H1 (cell line): ENCODE data around the gene TTC23. TPM values are rescaled to one million over a fixed set of nuclear protein-coding genes. Genes with fewer than 3 reads are reported as not detected.

Experiments
- CTCF ChIA-PET: fragments of 300-600 bp; sonication (Branson Sonifier 250); formaldehyde crosslinking; loops from one replicate; lab custom pipeline; 2021; ENCODE audit not compliant: partially characterized antibody; lab: Charles Lee
- POLR2A ChIA-PET: fragments of 300-600 bp; sonication (Branson Sonifier 250); formaldehyde crosslinking; loops from one replicate; lab custom pipeline; 2021; ENCODE audit warnings: inconsistent platforms; ENCODE audit not compliant: partially characterized antibody; lab: Charles Lee
- DNase-seq, 2 experiments: peaks; one replicate each; pipeline versions ENCODE4 v3.0.0 to v3.0.0-alpha.2; 2010 to 2022; ENCODE audit warnings: low spot score in 2 of 2, low read depth in 1 of 2, mixed read lengths in 1 of 2
- FAIRE-seq: peaks from 2 replicates; lab custom pipeline; 2011; peaks lifted over from hg19 to GRCh38; lab: Jason Lieb, UNC
- H2AFZ ChIP-seq: 2 replicates; pipeline ENCODE4 v1.8.1; 2012; ENCODE audit warnings: low read length, inconsistent platforms
- H2AK5ac ChIP-seq: 2 replicates; pipeline ENCODE4 v1.6.1; 2013; ENCODE audit warnings: low read depth, low read length
- H2BK120ac ChIP-seq: replicated peaks from 2 replicates; pipeline ENCODE3; 2013; ENCODE audit warnings: low read depth, low read length, inconsistent platforms
- H2BK12ac ChIP-seq: 2 replicates; pipeline ENCODE4 v1.6.1; 2013; ENCODE audit warnings: low read depth, low read length
- H2BK15ac ChIP-seq: 2 replicates; pipeline ENCODE4 v1.6.1; 2013; ENCODE audit warnings: low read length
- H2BK20ac ChIP-seq: 2 replicates; pipeline ENCODE4 v1.6.1; 2013; ENCODE audit warnings: low read length
- H2BK5ac ChIP-seq: 2 replicates; pipeline ENCODE4 v1.6.1; 2013; ENCODE audit warnings: low read depth, low read length
- H3K14ac ChIP-seq: 2 replicates; pipeline ENCODE4 v1.6.1; 2013; ENCODE audit warnings: inconsistent platforms; ENCODE audit not compliant: insufficient read length
- H3K18ac ChIP-seq: 2 replicates; pipeline ENCODE4 v1.6.1; 2013; ENCODE audit warnings: low read length; ENCODE audit errors: extremely low read depth
- H3K23ac ChIP-seq: 2 replicates; pipeline ENCODE4 v1.6.1; 2013; ENCODE audit warnings: inconsistent platforms; ENCODE audit not compliant: insufficient read length
- H3K23me2 ChIP-seq: 2 replicates; pipeline ENCODE4 v1.6.1; 2013; ENCODE audit warnings: low read depth, low read length
- H3K27ac ChIP-seq: 2 replicates; pipeline ENCODE4 v1.6.1; 2011; ENCODE audit warnings: low read depth, low read length, inconsistent platforms
- H3K27me3 ChIP-seq, 4 experiments: replicated peaks in 1 of 4; 1 replicate in 1 of 4; 2 replicates in 3 of 4; pipeline versions ENCODE4 v1.6.1 to v1.8.1; 2011 to 2013; ENCODE audit warnings: low read length in 3 of 4, mild to moderate bottlenecking in 3 of 4, inconsistent platforms in 2 of 4, mixed read lengths in 2 of 4, moderate library complexity in 1 of 4; ENCODE audit not compliant: control insufficient read depth in 3 of 4, insufficient read depth in 3 of 4; ENCODE audit errors: extremely low read depth in 1 of 4
- H3K36me3 ChIP-seq, 4 experiments: 2 replicates each; pipeline versions ENCODE4 v1.6.1 to v1.8.1; 2011 to 2013; ENCODE audit warnings: mild to moderate bottlenecking in 4 of 4, low read length in 3 of 4, moderate library complexity in 2 of 4, control low read depth in 1 of 4, inconsistent platforms in 1 of 4; ENCODE audit not compliant: insufficient read depth in 4 of 4, control insufficient read depth in 2 of 4
- H3K4ac ChIP-seq: replicated peaks from 2 replicates; pipeline ENCODE3; 2013; ENCODE audit warnings: low read length, low read depth, mixed read lengths, inconsistent platforms; ENCODE audit not compliant: insufficient read length
- H3K4me1 ChIP-seq, 4 experiments: replicated peaks in 1 of 4; 1 replicate in 1 of 4; 2 replicates in 3 of 4; pipeline versions ENCODE4 v1.6.1 to v1.8.1; 2011 to 2013; ENCODE audit warnings: low read length in 3 of 4, inconsistent platforms in 2 of 4, mixed read lengths in 1 of 4; ENCODE audit not compliant: insufficient read depth in 4 of 4, control insufficient read depth in 3 of 4
- H3K4me2 ChIP-seq, 2 experiments: 2 replicates each; pipeline versions ENCODE4 v1.6.1 to v1.8.1; 2011 to 2013; ENCODE audit warnings: low read depth in 2 of 2, low read length in 2 of 2, control low read depth in 1 of 2, inconsistent platforms in 1 of 2, mild to moderate bottlenecking in 1 of 2; ENCODE audit not compliant: insufficient read depth in 1 of 2
- H3K4me3 ChIP-seq, 4 experiments: fragments of 200-600, 300-600 bp in 1 of 4; sonication (generic), shearing (Covaris generic), sonication (Bioruptor Twin) in 1 of 4; 2 replicates each; pipeline versions ENCODE4 v1.5.1 to v1.8.1; 2011 to 2016; ENCODE audit warnings: low read length in 4 of 4, low read depth in 3 of 4, control low read depth in 2 of 4, inconsistent platforms in 2 of 4, mild to moderate bottlenecking in 2 of 4, mixed read lengths in 1 of 4, moderate library complexity in 1 of 4; ENCODE audit not compliant: insufficient read depth in 2 of 4; ENCODE audit errors: extremely low read depth in 1 of 4
- H3K56ac ChIP-seq: replicated peaks from 2 replicates; pipeline ENCODE3; 2013; ENCODE audit warnings: low read depth, mild to moderate bottlenecking, mixed read lengths, low read length, inconsistent platforms; ENCODE audit not compliant: insufficient read length
- H3K79me1 ChIP-seq: 2 replicates; pipeline ENCODE4 v1.6.1; 2013; ENCODE audit warnings: low read depth, low read length, control low read depth
- H3K79me2 ChIP-seq, 2 experiments: 2 replicates each; pipeline versions ENCODE4 v1.6.1 to v1.8.1; 2012 to 2013; ENCODE audit warnings: low read length in 2 of 2, mild to moderate bottlenecking in 2 of 2, inconsistent platforms in 1 of 2; ENCODE audit not compliant: insufficient read depth in 2 of 2, control insufficient read depth in 1 of 2
- H3K9ac ChIP-seq, 4 experiments: replicated peaks in 1 of 4; 1 replicate in 1 of 4; 2 replicates in 3 of 4; pipeline versions ENCODE4 v1.6.1 to v1.8.1; 2011 to 2013; ENCODE audit warnings: low read depth in 3 of 4, low read length in 3 of 4, control low read depth in 2 of 4, mild to moderate bottlenecking in 2 of 4, moderate library complexity in 2 of 4, inconsistent platforms in 1 of 4; ENCODE audit errors: extremely low read depth in 1 of 4
- H3K9me3 ChIP-seq, 2 experiments: 2 replicates each; pipeline versions ENCODE4 v1.6.1 to v1.8.1; 2012 to 2013; ENCODE audit warnings: mild to moderate bottlenecking in 2 of 2, moderate library complexity in 2 of 2, control low read depth in 1 of 2, inconsistent platforms in 1 of 2, low read depth in 1 of 2, low read length in 1 of 2, mixed read lengths in 1 of 2; ENCODE audit not compliant: insufficient read depth in 2 of 2
- H4K20me1 ChIP-seq, 2 experiments: replicated peaks in 1 of 2; 2 replicates each; pipeline versions ENCODE3 to v1.8.1; 2011 to 2013; ENCODE audit warnings: inconsistent platforms in 2 of 2, low read length in 2 of 2, mild to moderate bottlenecking in 1 of 2; ENCODE audit not compliant: insufficient read depth in 2 of 2, control insufficient read depth in 1 of 2
- H4K5ac ChIP-seq: 2 replicates; pipeline ENCODE4 v1.6.1; 2013; ENCODE audit warnings: low read length, low read depth, mixed read lengths, inconsistent platforms; ENCODE audit not compliant: insufficient read length
- H4K8ac ChIP-seq: 2 replicates; pipeline ENCODE4 v1.8.0; 2013; ENCODE audit warnings: mild to moderate bottlenecking, moderate library complexity, low read length, inconsistent platforms; ENCODE audit not compliant: insufficient read depth; ENCODE audit errors: extremely low read depth
- H4K91ac ChIP-seq: replicated peaks from 2 replicates; pipeline ENCODE3; 2013; ENCODE audit warnings: low read length, mixed read lengths, inconsistent platforms; ENCODE audit not compliant: insufficient read length
- CREB1 ChIP-seq: IDR thresholded peaks from 2 replicates; pipeline ENCODE4 v1.6.1; 2012; ENCODE audit warnings: inconsistent platforms
- FOSL1 ChIP-seq: IDR thresholded peaks from 2 replicates; pipeline ENCODE4 v1.6.1; 2011; ENCODE audit warnings: mild to moderate bottlenecking, low read depth, low read length, moderate library complexity; ENCODE audit not compliant: insufficient read depth
- JUND ChIP-seq: IDR thresholded peaks from 2 replicates; pipeline ENCODE4 v1.6.1; 2011; ENCODE audit warnings: mild to moderate bottlenecking, improper control_type of control experiment, low read length
- KDM4A ChIP-seq: IDR thresholded peaks from one replicate; pipeline ENCODE4 v1.7.1; 2012; ENCODE audit warnings: low read depth, mild to moderate bottlenecking, moderate library complexity, low read length, inconsistent platforms; ENCODE audit not compliant: severe bottlenecking
- NRF1 ChIP-seq: IDR thresholded peaks from 2 replicates; pipeline ENCODE4 v1.6.1; 2011; ENCODE audit warnings: mild to moderate bottlenecking, low read depth, low read length, improper control_type of control experiment
- POU5F1 ChIP-seq: IDR thresholded peaks from 2 replicates; pipeline ENCODE4 v1.6.1; 2011; ENCODE audit warnings: low read depth, mild to moderate bottlenecking, low read length, moderate library complexity
- RXRA ChIP-seq: IDR thresholded peaks from 2 replicates; pipeline ENCODE4 v1.6.1; 2011; ENCODE audit warnings: low read depth, mild to moderate bottlenecking, low read length, moderate library complexity; ENCODE audit not compliant: insufficient read depth
- SIX5 ChIP-seq: IDR thresholded peaks from 2 replicates; pipeline ENCODE4 v1.6.1; 2011; ENCODE audit warnings: mild to moderate bottlenecking, low read depth, low read length
- polyA plus RNA-seq, 7 experiments: library from polyadenylated mRNA; depleted of rRNA in 3 of 7; stranded (reverse) in 5 of 7; unstranded in 2 of 7; fragments of >200 nt in 5 of 7; fragments of 200-250 nt in 2 of 7; gene quantifications; 1 replicate in 5 of 7; 2 replicates in 1 of 7; 4 replicates in 1 of 7; pipeline versions ENCODE4 v1.2.1 to v1.2.3, GENCODE V29; 2011 to 2013; ENCODE audit warnings: missing spikeins in 2 of 7, mixed read lengths in 2 of 7
- total RNA-seq: library from RNA; stranded (reverse); fragmentation: NEBNext Ultra II Directional; extraction: Animal tissue kit (Norgen Biotek cat#: 25700); gene quantifications from 2 replicates; pipeline ENCODE4 v1.2.1, GENCODE V29; 2021

The TTC23 gene
- total and polyA plus RNA-seq, 2 of the 8 experiments (the other 6 are each of a cell fraction or from before 2014, with no cell fraction given) = 4.8 to 23.0 TPM

DNA sequence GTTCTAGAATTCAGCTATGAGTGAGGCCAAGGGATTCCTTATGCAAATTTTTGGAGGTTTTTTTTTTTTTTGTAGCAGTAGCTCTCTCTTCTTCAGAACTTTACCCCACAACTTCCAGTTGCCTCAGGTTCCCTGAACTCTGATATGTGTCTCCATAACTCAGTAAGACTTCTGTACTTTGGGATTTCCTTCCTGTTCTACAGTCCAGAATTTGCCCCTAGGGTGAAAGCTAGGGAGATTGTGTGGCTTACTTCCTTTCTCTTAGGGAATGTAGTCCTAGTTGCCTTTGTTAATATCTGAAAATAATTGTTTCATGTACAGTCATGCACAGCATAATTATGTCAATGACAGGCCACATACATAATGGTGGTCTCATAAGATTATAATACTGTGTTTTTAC is 32.7 kb upstream of the TTC23 start:
- Histone ChIP-seq H3K79me2 (no peaks in the 10 kb centered on the region), H4K91ac (no peak overlapping the region), H4K20me1 (no peaks in the 10 kb centered on the region), H2BK5ac (no peak overlapping the region), H3K4me2 (no peak overlapping the region), H3K18ac (no peak overlapping the region), H3K9ac (no peak overlapping the region), H3K56ac (no peak overlapping the region), H2BK120ac (no peak overlapping the region), H2BK12ac (no peak overlapping the region), H3K4me1 (0 out of 7 replicates have a peak, but pooled peaks cover 0 to 2% (median 0%) of the 10 kb centered on the region in 4 experiments), H4K5ac (no peak overlapping the region), H3K23me2 (no peaks in the 10 kb centered on the region), H2AK5ac (no peak overlapping the region), H2BK15ac (no peak overlapping the region), H3K14ac (no peak overlapping the region), H4K8ac (no peak overlapping the region), H3K9me3 (no peaks in the 10 kb centered on the region), H3K23ac (no peak overlapping the region), H2AFZ (no peak overlapping the region), H3K4ac (no peak overlapping the region), H3K27ac (no peak overlapping the region), H3K36me3 (no peaks in the 10 kb centered on the region), H3K79me1 (no peaks in the 10 kb centered on the region), H3K4me3 (no peak overlapping the region), H3K27me3 (no peaks in the 10 kb centered on the region), H2BK20ac (no peak overlapping the region)
- TF ChIP-seq FOSL1 (no peak), SIX5 (no peak), KDM4A (no peak), JUND (no peak), POU5F1 (no peak), CREB1 (no peak), NRF1 (no peak), RXRA (no peak)
- CTCF ChIA-PET = interaction anchor here (0.7 to 2.6 kb wide), 7 partner anchors 10 to 474 kb away, joined by 3 to 19 read pairs (median 5); no protein-coding TSS in a partner anchor
- POLR2A ChIA-PET = interaction anchor here (0.7 to 1.3 kb wide), 2 partner anchors 439 to 450 kb away, joined by 3 read pairs; partner anchors contain the start of gene LYSMD4
- FAIRE-seq = no peak
- no peak for DNase-seq
